ENCODE data around the gene MAGEF1.

- TF ChIP-seq CTCF (IDR thresholded peaks at IDR 0.05), result no peak
- no peak for TF ChIP-seq POLR2A (IDR thresholded peaks at IDR 0.05)
Measured at GRCh38 chr3:184760337-184761074, 48.6 kb upstream of the MAGEF1 start.
